Activated naive CD8-positive, alpha-beta T cell (primary cell): ENCODE results near the gene USP2.

Experiments used
- H3K27ac Mint-ChIP-seq: one replicate; pipeline ENCODE4 v1.8.0; 2021; ENCODE audit warnings: mixed read lengths
- H3K27me3 Mint-ChIP-seq: one replicate; pipeline ENCODE4 v1.8.0; 2021; ENCODE audit warnings: mixed read lengths
- H3K36me3 Mint-ChIP-seq: one replicate; pipeline ENCODE4 v1.8.0; 2021; ENCODE audit warnings: mixed read lengths
- H3K4me1 Mint-ChIP-seq: one replicate; pipeline ENCODE4 v1.8.0; 2021; ENCODE audit warnings: low read depth, mixed read lengths
- H3K4me3 Mint-ChIP-seq: one replicate; pipeline ENCODE4 v1.8.0; 2021; ENCODE audit warnings: mild to moderate bottlenecking, mixed read lengths
- H3K9me3 Mint-ChIP-seq: one replicate; pipeline ENCODE4 v1.8.0; 2021; ENCODE audit warnings: low read depth, mixed read lengths

USP2 gene

GRCh38 chr11:119338965-119339588 is 42.4 kb downstream of the USP2 start:
- H3K4me3 Mint-ChIP-seq: peak overlapping the region; percentile 67

GRCh38 chr11:119338318-119338890 is 43.1 kb downstream of the USP2 start:
- H3K4me1 Mint-ChIP-seq: peaks cover 38% of the 10 kb centered on the region
- no peaks in the 10 kb centered on the region for H3K36me3 Mint-ChIP-seq
- H3K27me3 Mint-ChIP-seq: peaks cover 14% of the 10 kb centered on the region
- no peak overlapping the region for H3K27ac Mint-ChIP-seq
- H3K4me3 Mint-ChIP-seq: peak overlapping the region; percentile 56
- no peaks in the 10 kb centered on the region for H3K9me3 Mint-ChIP-seq

More at GRCh38 chr11:119338965-119339588, 42.4 kb downstream of the USP2 start:
- Mint-ChIP-seq H3K9me3 (no peaks in the 10 kb centered on the region), H3K27ac (no peak overlapping the region), H3K36me3 (no peaks in the 10 kb centered on the region), H3K4me1 (peaks cover 34% of the 10 kb centered on the region), H3K27me3 (peaks cover 14% of the 10 kb centered on the region)

GRCh38 chr11:119337581-119338317 is 43.7 kb downstream of the USP2 start:
- Mint-ChIP-seq H3K4me1 (peaks cover 38% of the 10 kb centered on the region), H3K9me3 (no peaks in the 10 kb centered on the region), H3K27me3 (peaks cover 13% of the 10 kb centered on the region), H3K36me3 (no peaks in the 10 kb centered on the region), H3K27ac (no peak overlapping the region), H3K4me3 (no peak overlapping the region)

- Mint-ChIP-seq H3K36me3 (no peaks in the 10 kb centered on the region), H3K9me3 (no peaks in the 10 kb centered on the region), H3K4me3 (peak overlapping the region; percentile 99), H3K27ac (no peak overlapping the region), H3K4me1 (peaks cover 38% of the 10 kb centered on the region), H3K27me3 (peaks cover 13% of the 10 kb centered on the region)
Observed at GRCh38 chr11:119336744-119337469, 44.6 kb downstream of the USP2 start.

GRCh38 chr11:119335655-119336543 is 45.6 kb downstream of the USP2 start:
- H3K36me3 Mint-ChIP-seq: no peaks in the 10 kb centered on the region
- peaks cover 6% of the 10 kb centered on the region for H3K27me3 Mint-ChIP-seq
- H3K4me1 Mint-ChIP-seq: peaks cover 33% of the 10 kb centered on the region
- H3K4me3 Mint-ChIP-seq: peak overlapping the region; percentile 99
- no peak overlapping the region for H3K27ac Mint-ChIP-seq
- H3K9me3 Mint-ChIP-seq: no peaks in the 10 kb centered on the region

- Mint-ChIP-seq H3K9me3 (no peaks in the 10 kb centered on the region), H3K27ac (peak overlapping the region; percentile 97), H3K4me1 (peaks cover 32% of the 10 kb centered on the region), H3K27me3 (peaks cover 5% of the 10 kb centered on the region), H3K36me3 (no peaks in the 10 kb centered on the region), H3K4me3 (peak overlapping the region; percentile 99)
Observed at GRCh38 chr11:119335091-119335654, 46.3 kb downstream of the USP2 start.

- peak within 1 kb of the TSS; percentile 97 for H3K27ac Mint-ChIP-seq
- H3K9me3 Mint-ChIP-seq: no peaks in the 10 kb centered on the region
- H3K4me3 Mint-ChIP-seq: peak within 1 kb of the TSS; percentile 99
Observed at GRCh38 chr11:119334174-119334930, 47.1 kb downstream of the USP2 start, which contains the start of gene RNF26. Gene RNF26, plus strand, starts transcription at chr11:119334527. Its CDS starts 596 bp downstream, at chr11:119335123.

GRCh38 chr11:119332111-119332765 is 49.3 kb downstream of the USP2 start:
- H3K27ac Mint-ChIP-seq: peak overlapping the region; percentile 58
- H3K4me1 Mint-ChIP-seq: peaks cover 23% of the 10 kb centered on the region
- no peaks in the 10 kb centered on the region for H3K36me3 Mint-ChIP-seq
- H3K27me3 Mint-ChIP-seq: no peaks in the 10 kb centered on the region
- no peaks in the 10 kb centered on the region for H3K9me3 Mint-ChIP-seq
- H3K4me3 Mint-ChIP-seq: peak overlapping the region; percentile 99

More at GRCh38 chr11:119334174-119334930, 47.1 kb downstream of the USP2 start, which contains the start of gene RNF26:
- Mint-ChIP-seq H3K36me3 (no peaks in the 10 kb centered on the region), H3K4me1 (peaks cover 31% of the 10 kb centered on the region), H3K27me3 (peaks cover 4% of the 10 kb centered on the region)

GRCh38 chr11:119330237-119330636 is 51.3 kb downstream of the USP2 start:
- no peaks in the 10 kb centered on the region for H3K27me3 Mint-ChIP-seq
- peaks cover 11% of the 10 kb centered on the region for H3K4me1 Mint-ChIP-seq
- H3K4me3 Mint-ChIP-seq: no peak overlapping the region
- H3K36me3 Mint-ChIP-seq: no peaks in the 10 kb centered on the region
- no peak overlapping the region for H3K27ac Mint-ChIP-seq
- no peaks in the 10 kb centered on the region for H3K9me3 Mint-ChIP-seq

GRCh38 chr11:119329320-119329719 is 52.2 kb downstream of the USP2 start:
- Mint-ChIP-seq H3K27ac (no peak overlapping the region), H3K4me1 (peaks cover 6% of the 10 kb centered on the region), H3K27me3 (no peaks in the 10 kb centered on the region), H3K4me3 (no peak overlapping the region), H3K36me3 (no peaks in the 10 kb centered on the region), H3K9me3 (no peaks in the 10 kb centered on the region)

GRCh38 chr11:119324189-119324588 is 57.3 kb downstream of the USP2 start:
- H3K27me3 Mint-ChIP-seq: peaks cover 3% of the 10 kb centered on the region
- H3K27ac Mint-ChIP-seq: no peak overlapping the region
- H3K36me3 Mint-ChIP-seq: no peaks in the 10 kb centered on the region
- no peaks in the 10 kb centered on the region for H3K9me3 Mint-ChIP-seq
- peaks cover 16% of the 10 kb centered on the region for H3K4me1 Mint-ChIP-seq
- H3K4me3 Mint-ChIP-seq: no peak overlapping the region

GRCh38 chr11:119323532-119324033 is 57.9 kb downstream of the USP2 start:
- Mint-ChIP-seq H3K36me3 (no peaks in the 10 kb centered on the region), H3K27me3 (peaks cover 7% of the 10 kb centered on the region), H3K4me3 (no peak overlapping the region), H3K27ac (no peak overlapping the region), H3K9me3 (no peaks in the 10 kb centered on the region), H3K4me1 (peaks cover 19% of the 10 kb centered on the region)
